Measurements from ENCODE around the gene CUEDC2. TPM values are rescaled to one million over a fixed set of nuclear protein-coding genes. Genes with fewer than 3 reads are reported as not detected.
A peak's percentile ranks its signal among the peaks of the same experiment; 100 is the strongest.

Gene CUEDC2
- total RNA-seq, 1 experiment from 2014 or later: 40.2 TPM

DNA sequence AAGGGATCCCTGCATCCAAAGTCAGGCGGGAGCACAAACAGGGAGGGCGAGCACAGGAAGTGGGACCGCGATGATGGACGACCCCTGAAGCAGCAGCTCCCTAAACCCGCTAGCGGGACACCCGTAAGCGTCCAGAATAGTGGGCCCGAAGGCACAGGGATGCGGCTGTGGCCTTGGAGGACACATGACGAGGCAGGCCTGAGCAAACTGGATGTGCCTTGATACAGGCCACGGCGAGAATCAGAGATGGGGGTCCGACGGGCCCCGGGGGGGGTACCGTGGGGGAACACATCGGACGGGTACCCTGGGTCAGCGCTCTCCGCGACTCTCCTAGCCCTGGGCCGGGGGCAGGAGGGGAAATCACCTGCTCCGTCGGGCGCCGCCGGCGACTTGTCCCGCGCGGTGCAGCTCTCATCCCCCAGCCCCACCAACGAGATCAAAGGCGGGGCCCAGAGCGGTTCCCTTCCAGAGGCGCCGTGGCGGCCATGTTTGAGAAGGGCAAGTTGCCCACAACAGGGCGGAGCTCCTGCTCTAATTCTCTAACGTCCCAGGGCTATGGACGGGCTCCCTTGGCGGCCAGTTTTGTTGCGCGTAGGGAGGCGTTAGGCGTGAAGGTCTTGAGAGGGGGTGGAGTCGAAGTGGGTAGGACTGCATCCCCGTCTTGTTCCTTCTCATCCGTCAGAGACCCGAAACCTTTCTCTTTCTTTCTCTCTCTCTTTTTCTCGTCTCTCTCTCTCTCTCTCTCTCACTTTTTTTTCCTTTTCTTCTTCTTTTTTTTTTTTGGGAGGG lies at the start of gene CUEDC2 (continued):
- TF ChIP-seq, protein P1, sequence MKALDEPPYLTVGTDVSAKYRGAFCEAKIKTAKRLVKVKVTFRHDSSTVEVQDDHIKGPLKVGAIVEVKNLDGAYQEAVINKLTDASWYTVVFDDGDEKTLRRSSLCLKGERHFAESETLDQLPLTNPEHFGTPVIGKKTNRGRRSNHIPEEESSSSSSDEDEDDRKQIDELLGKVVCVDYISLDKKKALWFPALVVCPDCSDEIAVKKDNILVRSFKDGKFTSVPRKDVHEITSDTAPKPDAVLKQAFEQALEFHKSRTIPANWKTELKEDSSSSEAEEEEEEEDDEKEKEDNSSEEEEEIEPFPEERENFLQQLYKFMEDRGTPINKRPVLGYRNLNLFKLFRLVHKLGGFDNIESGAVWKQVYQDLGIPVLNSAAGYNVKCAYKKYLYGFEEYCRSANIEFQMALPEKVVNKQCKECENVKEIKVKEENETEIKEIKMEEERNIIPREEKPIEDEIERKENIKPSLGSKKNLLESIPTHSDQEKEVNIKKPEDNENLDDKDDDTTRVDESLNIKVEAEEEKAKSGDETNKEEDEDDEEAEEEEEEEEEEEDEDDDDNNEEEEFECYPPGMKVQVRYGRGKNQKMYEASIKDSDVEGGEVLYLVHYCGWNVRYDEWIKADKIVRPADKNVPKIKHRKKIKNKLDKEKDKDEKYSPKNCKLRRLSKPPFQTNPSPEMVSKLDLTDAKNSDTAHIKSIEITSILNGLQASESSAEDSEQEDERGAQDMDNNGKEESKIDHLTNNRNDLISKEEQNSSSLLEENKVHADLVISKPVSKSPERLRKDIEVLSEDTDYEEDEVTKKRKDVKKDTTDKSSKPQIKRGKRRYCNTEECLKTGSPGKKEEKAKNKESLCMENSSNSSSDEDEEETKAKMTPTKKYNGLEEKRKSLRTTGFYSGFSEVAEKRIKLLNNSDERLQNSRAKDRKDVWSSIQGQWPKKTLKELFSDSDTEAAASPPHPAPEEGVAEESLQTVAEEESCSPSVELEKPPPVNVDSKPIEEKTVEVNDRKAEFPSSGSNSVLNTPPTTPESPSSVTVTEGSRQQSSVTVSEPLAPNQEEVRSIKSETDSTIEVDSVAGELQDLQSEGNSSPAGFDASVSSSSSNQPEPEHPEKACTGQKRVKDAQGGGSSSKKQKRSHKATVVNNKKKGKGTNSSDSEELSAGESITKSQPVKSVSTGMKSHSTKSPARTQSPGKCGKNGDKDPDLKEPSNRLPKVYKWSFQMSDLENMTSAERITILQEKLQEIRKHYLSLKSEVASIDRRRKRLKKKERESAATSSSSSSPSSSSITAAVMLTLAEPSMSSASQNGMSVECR (CRISPR knock-in tag; IDR thresholded peaks at IDR 0.05; ENCODE audit: borderline replicate concordance): peak; percentile 79; the same call in 1 of the 2 replicates
- TF ChIP-seq, protein P2, sequence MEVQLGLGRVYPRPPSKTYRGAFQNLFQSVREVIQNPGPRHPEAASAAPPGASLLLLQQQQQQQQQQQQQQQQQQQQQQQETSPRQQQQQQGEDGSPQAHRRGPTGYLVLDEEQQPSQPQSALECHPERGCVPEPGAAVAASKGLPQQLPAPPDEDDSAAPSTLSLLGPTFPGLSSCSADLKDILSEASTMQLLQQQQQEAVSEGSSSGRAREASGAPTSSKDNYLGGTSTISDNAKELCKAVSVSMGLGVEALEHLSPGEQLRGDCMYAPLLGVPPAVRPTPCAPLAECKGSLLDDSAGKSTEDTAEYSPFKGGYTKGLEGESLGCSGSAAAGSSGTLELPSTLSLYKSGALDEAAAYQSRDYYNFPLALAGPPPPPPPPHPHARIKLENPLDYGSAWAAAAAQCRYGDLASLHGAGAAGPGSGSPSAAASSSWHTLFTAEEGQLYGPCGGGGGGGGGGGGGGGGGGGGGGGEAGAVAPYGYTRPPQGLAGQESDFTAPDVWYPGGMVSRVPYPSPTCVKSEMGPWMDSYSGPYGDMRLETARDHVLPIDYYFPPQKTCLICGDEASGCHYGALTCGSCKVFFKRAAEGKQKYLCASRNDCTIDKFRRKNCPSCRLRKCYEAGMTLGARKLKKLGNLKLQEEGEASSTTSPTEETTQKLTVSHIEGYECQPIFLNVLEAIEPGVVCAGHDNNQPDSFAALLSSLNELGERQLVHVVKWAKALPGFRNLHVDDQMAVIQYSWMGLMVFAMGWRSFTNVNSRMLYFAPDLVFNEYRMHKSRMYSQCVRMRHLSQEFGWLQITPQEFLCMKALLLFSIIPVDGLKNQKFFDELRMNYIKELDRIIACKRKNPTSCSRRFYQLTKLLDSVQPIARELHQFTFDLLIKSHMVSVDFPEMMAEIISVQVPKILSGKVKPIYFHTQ (CRISPR knock-in tag; IDR thresholded peaks at IDR 0.05): no peak
- TF ChIP-seq, protein P3, sequence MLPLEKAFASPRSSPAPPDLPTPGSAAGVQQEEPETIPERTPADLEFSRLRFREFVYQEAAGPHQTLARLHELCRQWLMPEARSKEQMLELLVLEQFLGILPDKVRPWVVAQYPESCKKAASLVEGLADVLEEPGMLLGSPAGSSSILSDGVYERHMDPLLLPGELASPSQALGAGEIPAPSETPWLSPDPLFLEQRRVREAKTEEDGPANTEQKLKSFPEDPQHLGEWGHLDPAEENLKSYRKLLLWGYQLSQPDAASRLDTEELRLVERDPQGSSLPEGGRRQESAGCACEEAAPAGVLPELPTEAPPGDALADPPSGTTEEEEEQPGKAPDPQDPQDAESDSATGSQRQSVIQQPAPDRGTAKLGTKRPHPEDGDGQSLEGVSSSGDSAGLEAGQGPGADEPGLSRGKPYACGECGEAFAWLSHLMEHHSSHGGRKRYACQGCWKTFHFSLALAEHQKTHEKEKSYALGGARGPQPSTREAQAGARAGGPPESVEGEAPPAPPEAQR (CRISPR knock-in tag; IDR thresholded peaks at IDR 0.05): no peak
- TF ChIP-seq CREB1 (CRISPR knock-in tag; IDR thresholded peaks at IDR 0.05) (no peak), ELF4 (CRISPR knock-in tag; IDR thresholded peaks at IDR 0.05; ENCODE audit: low read depth) (no peak), TEAD4 (CRISPR knock-in tag; IDR thresholded peaks at IDR 0.05) (no peak), MYBL2 (CRISPR knock-in tag; IDR thresholded peaks at IDR 0.05) (peak; percentile 50; the same call in 1 of the 2 replicates), GTF2I (CRISPR knock-in tag; conservative IDR thresholded peaks at IDR 0.05) (no peak), EMX1 (CRISPR knock-in tag; IDR thresholded peaks at IDR 0.05) (no peak), ZNF263 (CRISPR knock-in tag; IDR thresholded peaks at IDR 0.05; ENCODE audit: low read depth) (no peak), CREM (CRISPR knock-in tag; IDR thresholded peaks at IDR 0.05) (peak; percentile 68; the same call in 1 of the 2 replicates), ZNF138 (CRISPR knock-in tag; conservative IDR thresholded peaks at IDR 0.05) (0 out of 2 replicates have a peak, but pooled peaks have one; percentile 11), KAT7 (CRISPR knock-in tag; IDR thresholded peaks at IDR 0.05; ENCODE audit: borderline replicate concordance) (0 out of 2 replicates have a peak, but pooled peaks have one; percentile 40), ZNF416 (CRISPR knock-in tag; IDR thresholded peaks at IDR 0.05) (no peak), ETV6 (CRISPR knock-in tag; IDR thresholded peaks at IDR 0.05) (peak; percentile 82), TP53 (CRISPR knock-in tag; IDR thresholded peaks at IDR 0.05) (no peak), SOX15 (CRISPR knock-in tag; IDR thresholded peaks at IDR 0.05) (no peak), NFE2L1 (CRISPR knock-in tag; IDR thresholded peaks at IDR 0.05) (no peak; the same call in 1 of the 2 replicates), NFYB (CRISPR knock-in tag; conservative IDR thresholded peaks at IDR 0.05; ENCODE audit: low read depth) (no peak), TEAD1 (CRISPR knock-in tag; IDR thresholded peaks at IDR 0.05) (peak; percentile 78), PRRX2 (CRISPR knock-in tag; IDR thresholded peaks at IDR 0.05) (no peak)
- TF ChIP-seq, protein P4, sequence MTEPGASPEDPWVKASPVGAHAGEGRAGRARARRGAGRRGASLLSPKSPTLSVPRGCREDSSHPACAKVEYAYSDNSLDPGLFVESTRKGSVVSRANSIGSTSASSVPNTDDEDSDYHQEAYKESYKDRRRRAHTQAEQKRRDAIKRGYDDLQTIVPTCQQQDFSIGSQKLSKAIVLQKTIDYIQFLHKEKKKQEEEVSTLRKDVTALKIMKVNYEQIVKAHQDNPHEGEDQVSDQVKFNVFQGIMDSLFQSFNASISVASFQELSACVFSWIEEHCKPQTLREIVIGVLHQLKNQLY (CRISPR knock-in tag; IDR thresholded peaks at IDR 0.05): no peak
- TF ChIP-seq, protein P5, sequence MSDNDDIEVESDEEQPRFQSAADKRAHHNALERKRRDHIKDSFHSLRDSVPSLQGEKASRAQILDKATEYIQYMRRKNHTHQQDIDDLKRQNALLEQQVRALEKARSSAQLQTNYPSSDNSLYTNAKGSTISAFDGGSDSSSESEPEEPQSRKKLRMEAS (CRISPR knock-in tag; IDR thresholded peaks at IDR 0.05): peak; percentile 84
- TF ChIP-seq, protein P6, sequence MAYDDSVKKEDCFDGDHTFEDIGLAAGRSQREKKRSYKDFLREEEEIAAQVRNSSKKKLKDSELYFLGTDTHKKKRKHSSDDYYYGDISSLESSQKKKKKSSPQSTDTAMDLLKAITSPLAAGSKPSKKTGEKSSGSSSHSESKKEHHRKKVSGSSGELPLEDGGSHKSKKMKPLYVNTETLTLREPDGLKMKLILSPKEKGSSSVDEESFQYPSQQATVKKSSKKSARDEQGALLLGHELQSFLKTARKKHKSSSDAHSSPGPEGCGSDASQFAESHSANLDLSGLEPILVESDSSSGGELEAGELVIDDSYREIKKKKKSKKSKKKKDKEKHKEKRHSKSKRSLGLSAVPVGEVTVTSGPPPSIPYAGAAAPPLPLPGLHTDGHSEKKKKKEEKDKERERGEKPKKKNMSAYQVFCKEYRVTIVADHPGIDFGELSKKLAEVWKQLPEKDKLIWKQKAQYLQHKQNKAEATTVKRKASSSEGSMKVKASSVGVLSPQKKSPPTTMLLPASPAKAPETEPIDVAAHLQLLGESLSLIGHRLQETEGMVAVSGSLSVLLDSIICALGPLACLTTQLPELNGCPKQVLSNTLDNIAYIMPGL (CRISPR knock-in tag; IDR thresholded peaks at IDR 0.05): peak; percentile 92; the same call in 1 of the 2 replicates

All from WTC11 (cell line).